Nephron progenitor cell (in vitro differentiated cells): ENCODE results near the gene STMP1.
"Not testable (repeated sequence)": the region's sequence is repeated elsewhere in the genome, so short reads cannot be mapped to it uniquely, and the experiment has no call there.

Experiments used
- DNase-seq: peaks from one replicate; pipeline ENCODE4 v3.0.0; 2021
- H3K27ac Mint-ChIP-seq: 2 replicates; pipeline ENCODE4 v1.8.0; 2021; ENCODE audit warnings: mild to moderate bottlenecking, moderate library complexity, mixed read lengths
- H3K27me3 Mint-ChIP-seq: 2 replicates; pipeline ENCODE4 v1.8.0; 2021; ENCODE audit warnings: mild to moderate bottlenecking, low read depth, mixed read lengths; ENCODE audit not compliant: poor library complexity
- H3K36me3 Mint-ChIP-seq: 2 replicates; pipeline ENCODE4 v1.8.0; 2021; ENCODE audit warnings: low read depth, mixed read lengths
- H3K4me1 Mint-ChIP-seq: 2 replicates; pipeline ENCODE4 v1.8.0; 2021; ENCODE audit warnings: mixed read lengths
- H3K4me3 Mint-ChIP-seq: 2 replicates; pipeline ENCODE4 v1.8.0; 2021; ENCODE audit warnings: mild to moderate bottlenecking, moderate library complexity, mixed read lengths
- H3K9me3 Mint-ChIP-seq: 2 replicates; pipeline ENCODE4 v1.8.0; 2021; ENCODE audit warnings: mild to moderate bottlenecking, moderate library complexity, mixed read lengths
- CTCF ChIP-seq: fragments of 200-600 bp; sonication (generic); IDR thresholded peaks from 2 replicates; pipeline ENCODE4 v1.5.0; 2021; ENCODE audit warnings: antibody characterized with exemption

STMP1 gene

DNA sequence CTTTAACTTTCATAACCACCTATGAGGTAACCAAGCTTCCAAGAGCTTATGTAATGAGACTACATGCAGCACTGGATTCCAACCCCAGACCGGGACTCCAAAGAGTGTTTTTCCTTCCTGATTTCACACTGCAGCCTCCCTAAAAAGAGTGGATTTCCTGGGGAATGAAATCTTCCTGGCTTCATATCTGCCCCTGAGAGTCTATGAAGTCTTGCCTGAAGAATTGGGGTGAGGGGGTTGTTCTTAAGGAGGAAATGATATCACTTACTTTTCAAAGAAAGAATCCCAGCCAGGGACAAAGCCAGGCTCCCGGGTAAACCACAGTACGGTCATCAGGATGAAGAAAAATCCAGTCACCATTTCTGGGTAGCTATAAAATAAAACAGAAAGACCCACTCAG lies 29.7 kb downstream of the STMP1 start:
- H3K9me3 Mint-ChIP-seq, result no peaks in the 10 kb centered on the region
- peaks cover 6% of the 10 kb centered on the region for H3K4me1 Mint-ChIP-seq
- H3K27me3 Mint-ChIP-seq, result no peaks in the 10 kb centered on the region
- H3K4me3 Mint-ChIP-seq, result no peak overlapping the region
- peaks cover 53% of the 10 kb centered on the region for H3K36me3 Mint-ChIP-seq
- TF ChIP-seq CTCF, result no peak
- H3K27ac Mint-ChIP-seq, result no peak overlapping the region
- DNase-seq, result no peak

- H3K27me3 Mint-ChIP-seq, H3K27ac Mint-ChIP-seq, H3K4me3 Mint-ChIP-seq: not testable (repeated sequence)
Observed at GRCh38 chr7:135692606-135693005, 30.3 kb downstream of the STMP1 start.

GRCh38 chr7:135693558-135693957 lies 31.2 kb downstream of the STMP1 start:
- TF ChIP-seq CTCF, result no peak
- Mint-ChIP-seq H3K36me3 (peaks cover 47% of the 10 kb centered on the region), H3K9me3 (no peaks in the 10 kb centered on the region), H3K27me3 (no peaks in the 10 kb centered on the region), H3K4me3 (no peak overlapping the region), H3K27ac (peak overlapping the region; percentile 44), H3K4me1 (peaks cover 14% of the 10 kb centered on the region)
- DNase-seq, result no peak

More at GRCh38 chr7:135692606-135693005, 30.3 kb downstream of the STMP1 start:
- not testable (repeated sequence) for DNase-seq, H3K9me3 Mint-ChIP-seq
- Mint-ChIP-seq H3K36me3 (peaks cover 48% of the 10 kb centered on the region), H3K4me1 (peaks cover 11% of the 10 kb centered on the region)

- Mint-ChIP-seq H3K4me3 (no peak overlapping the region), H3K9me3 (no peaks in the 10 kb centered on the region), H3K36me3 (peaks cover 33% of the 10 kb centered on the region), H3K27ac (peak overlapping the region; percentile 88), H3K27me3 (peaks cover 4% of the 10 kb centered on the region), H3K4me1 (peaks cover 24% of the 10 kb centered on the region)
- no peak for DNase-seq
- no peak for TF ChIP-seq CTCF
Observed at GRCh38 chr7:135697276-135698049, 35.1 kb downstream of the STMP1 start.

DNA sequence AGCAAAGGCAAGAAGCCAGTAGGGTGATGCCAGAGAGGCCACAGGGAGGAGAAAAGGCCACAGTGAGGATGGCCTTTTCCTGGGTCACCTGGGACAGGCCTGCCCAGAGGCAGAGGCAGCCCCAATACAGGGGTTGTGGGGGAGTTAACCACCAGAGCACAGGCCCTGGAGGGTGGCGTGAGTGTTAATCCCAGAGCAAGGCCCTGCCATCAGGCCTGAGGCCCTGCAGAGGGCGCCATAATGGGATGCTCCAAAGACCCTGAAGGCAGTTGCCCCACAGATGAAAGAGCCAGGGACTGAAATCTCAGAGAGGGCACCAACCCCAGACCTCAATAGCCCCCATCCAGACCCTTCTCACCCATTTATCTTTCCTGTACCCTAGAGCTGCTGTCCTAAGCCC lies 41.8 kb downstream of the STMP1 start:
- no peak for DNase-seq
- no peak overlapping the region for H3K27ac Mint-ChIP-seq
- peaks cover 15% of the 10 kb centered on the region for H3K4me1 Mint-ChIP-seq
- peaks cover 10% of the 10 kb centered on the region for H3K27me3 Mint-ChIP-seq
- no peak overlapping the region for H3K4me3 Mint-ChIP-seq
- peak; percentile 10 for TF ChIP-seq CTCF
- peaks cover 16% of the 10 kb centered on the region for H3K36me3 Mint-ChIP-seq
- no peaks in the 10 kb centered on the region for H3K9me3 Mint-ChIP-seq

DNA sequence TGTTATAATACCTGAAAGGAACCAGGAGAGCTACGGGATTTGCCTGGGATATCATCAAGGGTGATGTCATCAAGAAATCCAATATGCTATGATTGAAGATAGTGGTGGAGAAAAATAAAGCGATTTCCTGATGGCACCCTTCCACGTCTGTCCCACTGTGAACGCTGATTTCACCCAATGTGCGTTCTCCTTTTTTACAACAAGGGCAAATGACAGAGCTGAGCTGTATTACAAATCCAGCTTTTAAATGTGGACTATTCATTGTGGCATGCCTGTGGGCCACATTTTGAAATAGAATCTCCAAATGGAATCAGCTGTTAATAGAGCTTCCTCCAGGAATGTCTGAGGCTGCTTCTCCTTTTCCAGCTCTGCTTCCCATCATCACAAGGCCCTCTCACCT lies 42.4 kb downstream of the STMP1 start:
- Mint-ChIP-seq H3K36me3 (peaks cover 17% of the 10 kb centered on the region), H3K27ac (no peak overlapping the region), H3K4me1 (peaks cover 16% of the 10 kb centered on the region), H3K27me3 (peaks cover 8% of the 10 kb centered on the region), H3K4me3 (no peak overlapping the region), H3K9me3 (peaks cover 3% of the 10 kb centered on the region)
- TF ChIP-seq CTCF, result no peak
- no peak for DNase-seq
